Osteocyte (in vitro differentiated cells): Measurements from ENCODE around the gene IRAG1. TPM values are rescaled to one million over a fixed set of nuclear protein-coding genes. Genes with fewer than 3 reads are reported as not detected.
A peak's percentile ranks its signal among the peaks of the same experiment; 100 is the strongest.

Experiments used
- DNase-seq: peaks from one replicate; pipeline ENCODE4 v3.0.0; 2021; ENCODE audit warnings: mixed read lengths; ENCODE audit not compliant: unreplicated experiment; ENCODE audit errors: extremely low spot score
- H3K27ac Mint-ChIP-seq: one replicate; pipeline ENCODE4 v1.8.0; 2021; ENCODE audit warnings: mild to moderate bottlenecking, mixed read lengths; ENCODE audit not compliant: unreplicated experiment
- H3K27me3 Mint-ChIP-seq: one replicate; pipeline ENCODE4 v1.8.0; 2021; ENCODE audit warnings: mixed read lengths; ENCODE audit not compliant: unreplicated experiment
- H3K36me3 Mint-ChIP-seq: one replicate; pipeline ENCODE4 v1.8.0; 2021; ENCODE audit warnings: mixed read lengths; ENCODE audit not compliant: unreplicated experiment
- H3K4me1 Mint-ChIP-seq: one replicate; pipeline ENCODE4 v1.8.0; 2021; ENCODE audit warnings: mixed read lengths; ENCODE audit not compliant: unreplicated experiment
- H3K4me3 Mint-ChIP-seq: one replicate; pipeline ENCODE4 v1.8.0; 2021; ENCODE audit warnings: mild to moderate bottlenecking, moderate library complexity, mixed read lengths; ENCODE audit not compliant: unreplicated experiment
- H3K9me3 Mint-ChIP-seq: one replicate; pipeline ENCODE4 v1.8.0; 2021; ENCODE audit warnings: mixed read lengths; ENCODE audit not compliant: unreplicated experiment
- CTCF ChIP-seq: fragments of 200-600 bp; sonication (generic); IDR thresholded peaks from 2 replicates; pipeline ENCODE4 v1.5.0; 2021; ENCODE audit warnings: antibody characterized with exemption, mild to moderate bottlenecking, moderate library complexity
- total RNA-seq: library from RNA; stranded (reverse); gene quantifications from 2 replicates; pipeline ENCODE4 v1.2.1, GENCODE V29; 2021

The IRAG1 gene
- total RNA-seq, 1 donor from 2014 or later: 22.2 TPM

- no peak for TF ChIP-seq CTCF
- H3K27ac Mint-ChIP-seq: peak overlapping the region; percentile 97
- peaks cover 69% of the 10 kb centered on the region for H3K4me1 Mint-ChIP-seq
- H3K9me3 Mint-ChIP-seq: no peaks in the 10 kb centered on the region
- DNase-seq: no peak
- H3K27me3 Mint-ChIP-seq: no peaks in the 10 kb centered on the region
- peak overlapping the region; percentile 15 for H3K4me3 Mint-ChIP-seq
- H3K36me3 Mint-ChIP-seq: no peaks in the 10 kb centered on the region
These were observed 26.7 kb downstream of the IRAG1 start for GRCh38 chr11:10666556-10667520.

GRCh38 chr11:10664496-10664895 lies 29.1 kb downstream of the IRAG1 start:
- no peak overlapping the region for H3K4me3 Mint-ChIP-seq
- no peak for DNase-seq
- H3K27me3 Mint-ChIP-seq: no peaks in the 10 kb centered on the region
- peak overlapping the region; percentile 83 for H3K27ac Mint-ChIP-seq
- H3K9me3 Mint-ChIP-seq: no peaks in the 10 kb centered on the region
- TF ChIP-seq CTCF: no peak
- no peaks in the 10 kb centered on the region for H3K36me3 Mint-ChIP-seq
- peaks cover 82% of the 10 kb centered on the region for H3K4me1 Mint-ChIP-seq

GRCh38 chr11:10663990-10664389 lies 29.6 kb downstream of the IRAG1 start:
- Mint-ChIP-seq H3K4me1 (peaks cover 82% of the 10 kb centered on the region), H3K36me3 (no peaks in the 10 kb centered on the region), H3K27me3 (no peaks in the 10 kb centered on the region), H3K9me3 (no peaks in the 10 kb centered on the region), H3K27ac (peak overlapping the region; percentile 83), H3K4me3 (no peak overlapping the region)
- no peak for DNase-seq
- TF ChIP-seq CTCF: no peak

GRCh38 chr11:10663365-10663764 lies 30.2 kb downstream of the IRAG1 start:
- no peaks in the 10 kb centered on the region for H3K27me3 Mint-ChIP-seq
- peak overlapping the region; percentile 83 for H3K27ac Mint-ChIP-seq
- H3K4me3 Mint-ChIP-seq: no peak overlapping the region
- H3K36me3 Mint-ChIP-seq: no peaks in the 10 kb centered on the region
- TF ChIP-seq CTCF: no peak
- peaks cover 82% of the 10 kb centered on the region for H3K4me1 Mint-ChIP-seq
- H3K9me3 Mint-ChIP-seq: no peaks in the 10 kb centered on the region
- DNase-seq: no peak

- Mint-ChIP-seq H3K4me1 (peaks cover 84% of the 10 kb centered on the region), H3K4me3 (no peak overlapping the region), H3K27ac (peak overlapping the region; percentile 97), H3K9me3 (no peaks in the 10 kb centered on the region), H3K36me3 (no peaks in the 10 kb centered on the region), H3K27me3 (no peaks in the 10 kb centered on the region)
- no peak for DNase-seq
- TF ChIP-seq CTCF: no peak
These were observed 33.2 kb downstream of the IRAG1 start for GRCh38 chr11:10660323-10660722.
